Measurements from ENCODE around the gene FGD4.
A peak's percentile ranks its signal among the peaks of the same experiment; 100 is the strongest.

FGD4 gene

GRCh38 chr12:32399370-32400113 is at the start of gene FGD4:
Gene FGD4, plus strand, starts transcription at chr12:32399558.
- DNase-seq = peak; percentile 71

DNA sequence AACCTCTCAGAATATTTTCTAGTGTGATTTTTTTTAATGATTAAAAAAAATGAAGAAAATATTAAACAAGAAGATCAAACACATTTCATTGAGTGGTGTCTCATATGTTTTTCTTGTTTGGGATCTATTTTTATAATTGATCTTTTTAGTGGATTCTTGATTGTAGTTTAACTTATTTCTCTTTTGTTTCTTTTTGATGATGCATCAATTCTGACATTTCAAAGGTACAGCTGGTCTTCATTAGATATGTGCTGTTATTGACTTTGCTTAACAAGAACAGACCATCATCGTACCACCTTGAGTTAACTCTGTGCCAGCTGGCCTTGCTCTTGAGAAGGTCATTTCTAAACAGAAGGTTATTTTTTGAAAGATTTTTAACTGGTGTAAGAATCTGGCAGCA is 45.8 kb upstream of the FGD4 start:
- DNase-seq = no peak

GRCh38 chr12:32357601-32358249 is 41.6 kb upstream of the FGD4 start:
- no peak for DNase-seq

DNA sequence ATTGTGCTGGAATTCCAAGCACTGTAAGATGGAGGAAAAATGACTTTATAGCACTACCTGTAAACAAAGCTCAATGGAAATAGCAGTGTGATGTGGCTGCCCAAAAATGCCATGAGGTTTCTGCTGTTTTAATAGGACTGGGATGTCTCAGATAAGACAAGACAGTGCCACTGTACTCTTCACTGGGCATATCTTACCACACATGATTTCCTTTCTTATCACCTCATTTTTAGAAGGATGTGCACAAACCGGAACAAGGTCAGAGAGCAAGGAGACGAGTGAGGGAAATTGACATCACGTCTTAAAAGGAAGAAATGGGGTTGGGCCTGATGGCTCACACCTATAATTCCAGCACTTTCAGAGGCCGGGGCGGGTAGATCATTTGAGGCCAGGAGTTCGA is 38.4 kb upstream of the FGD4 start:
- no peak for DNase-seq

DNA sequence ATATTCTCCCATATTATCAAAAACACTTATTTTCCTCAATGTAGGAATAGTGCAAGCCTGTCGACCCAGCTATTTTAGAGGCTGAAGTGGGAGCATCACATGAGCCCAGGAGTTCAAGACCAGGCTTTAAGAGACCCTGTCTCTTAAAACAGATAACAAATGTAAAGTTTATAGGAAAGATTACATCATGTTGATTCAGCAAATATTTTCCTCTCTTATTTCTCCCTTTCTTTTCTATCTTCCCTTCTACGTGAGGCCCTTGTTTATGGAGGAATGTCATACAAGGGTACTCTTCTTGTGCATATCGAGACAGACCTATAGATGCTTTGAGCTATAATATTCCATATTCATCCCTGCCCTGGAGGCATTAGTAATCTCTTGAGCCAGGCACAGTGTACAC is 36.5 kb upstream of the FGD4 start:
- DNase-seq = no peak

GRCh38 chr12:32365473-32366064 is 33.8 kb upstream of the FGD4 start:
- peak; percentile 61 for DNase-seq

DNA sequence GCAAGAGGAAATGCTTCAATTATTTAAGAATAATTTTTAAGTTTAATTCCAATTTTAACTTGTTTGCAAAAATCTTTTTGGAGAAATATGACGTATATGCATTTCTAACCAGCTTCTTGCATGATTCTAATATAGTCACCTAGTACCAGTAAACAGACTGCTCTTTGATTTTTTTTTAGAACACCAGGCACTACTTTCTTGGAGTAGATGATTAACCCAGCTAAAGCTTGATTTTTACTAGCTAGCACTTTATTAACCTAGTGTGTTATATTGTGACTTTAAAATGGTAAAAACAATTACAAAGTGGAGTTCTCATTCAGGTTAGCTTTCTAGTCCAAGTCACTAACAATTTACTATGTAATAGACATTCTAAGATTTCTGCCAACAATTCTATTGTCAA is 32.6 kb upstream of the FGD4 start:
- no peak for DNase-seq

DNA sequence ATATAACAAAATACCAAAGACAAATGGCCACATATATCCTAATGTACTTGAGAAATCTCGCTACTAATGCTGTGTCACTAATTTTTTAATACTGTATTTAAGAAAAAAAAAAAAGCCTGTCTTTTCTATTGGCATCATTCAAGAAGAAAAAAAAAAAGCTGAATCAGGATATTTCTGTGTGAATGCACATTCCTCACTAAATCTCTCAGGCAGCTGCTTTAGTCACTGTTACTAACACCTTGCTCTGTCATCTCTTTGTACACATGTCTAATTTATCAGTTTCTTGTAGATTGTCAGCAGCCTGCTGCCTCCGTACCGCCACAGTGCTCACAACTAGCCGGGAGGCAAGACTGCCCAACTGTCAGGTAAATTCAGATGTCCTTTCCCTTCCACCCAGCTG is 32.0 kb upstream of the FGD4 start:
- DNase-seq = no peak

- DNase-seq = no peak
These were observed 30.2 kb upstream of the FGD4 start for GRCh38 chr12:32369202-32369601.

DNA sequence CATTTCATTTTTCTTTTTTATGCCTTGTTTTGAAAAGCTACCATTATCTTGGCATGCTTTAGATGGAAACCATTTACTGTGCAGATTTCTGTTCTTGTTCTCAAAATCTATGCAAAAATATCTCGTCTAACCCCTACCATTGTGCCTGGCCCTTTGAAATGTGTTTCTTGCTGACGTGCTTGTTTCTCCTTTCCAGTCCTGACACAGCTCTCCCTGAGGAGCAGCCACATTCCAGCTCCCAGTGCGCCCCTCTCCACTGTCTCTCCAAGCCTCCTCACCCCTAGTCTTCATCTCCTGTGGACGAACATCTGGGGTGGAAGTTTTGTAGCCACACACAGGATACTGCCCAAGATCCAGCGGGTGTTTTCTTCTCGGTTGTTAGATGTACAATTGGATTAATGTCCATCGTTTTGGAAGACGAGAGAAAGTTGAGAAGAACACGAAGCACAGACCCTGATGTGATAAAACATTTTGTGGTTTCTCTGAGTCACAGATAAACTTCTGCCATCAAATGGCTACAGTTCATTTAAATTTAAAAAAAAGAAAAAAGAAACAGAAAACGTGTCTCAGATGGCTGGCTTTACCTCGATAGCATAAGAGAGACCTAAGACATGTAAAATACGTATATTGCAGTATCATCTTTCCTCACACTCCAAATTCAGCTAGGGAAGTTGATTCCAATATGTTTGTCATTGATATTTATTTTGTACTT is 21.9 kb upstream of the FGD4 start:
- no peak for DNase-seq

DNA sequence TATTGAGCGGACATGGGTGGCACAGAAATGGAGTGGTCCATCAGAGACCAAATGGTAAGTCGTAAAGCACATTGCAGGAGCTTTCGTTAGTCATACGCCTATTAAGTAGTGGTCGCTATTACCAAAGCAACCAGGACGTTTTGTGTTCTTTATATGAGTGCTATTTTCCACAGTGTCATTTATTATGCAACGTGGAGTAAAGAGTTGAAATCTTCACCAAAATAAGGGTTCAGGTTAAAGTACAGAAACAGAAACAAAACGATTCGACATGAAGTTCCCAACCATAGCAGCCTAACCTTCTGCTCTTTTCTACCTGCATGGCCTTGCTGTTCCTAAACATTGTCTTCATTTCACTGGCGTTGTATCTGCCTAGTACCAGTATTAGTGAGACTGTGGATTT is 20.1 kb upstream of the FGD4 start:
- no peak for DNase-seq

GRCh38 chr12:32379667-32380066 is 19.7 kb upstream of the FGD4 start:
- DNase-seq = no peak

- DNase-seq = no peak
These were observed 17.1 kb upstream of the FGD4 start for GRCh38 chr12:32382226-32382625.

DNA sequence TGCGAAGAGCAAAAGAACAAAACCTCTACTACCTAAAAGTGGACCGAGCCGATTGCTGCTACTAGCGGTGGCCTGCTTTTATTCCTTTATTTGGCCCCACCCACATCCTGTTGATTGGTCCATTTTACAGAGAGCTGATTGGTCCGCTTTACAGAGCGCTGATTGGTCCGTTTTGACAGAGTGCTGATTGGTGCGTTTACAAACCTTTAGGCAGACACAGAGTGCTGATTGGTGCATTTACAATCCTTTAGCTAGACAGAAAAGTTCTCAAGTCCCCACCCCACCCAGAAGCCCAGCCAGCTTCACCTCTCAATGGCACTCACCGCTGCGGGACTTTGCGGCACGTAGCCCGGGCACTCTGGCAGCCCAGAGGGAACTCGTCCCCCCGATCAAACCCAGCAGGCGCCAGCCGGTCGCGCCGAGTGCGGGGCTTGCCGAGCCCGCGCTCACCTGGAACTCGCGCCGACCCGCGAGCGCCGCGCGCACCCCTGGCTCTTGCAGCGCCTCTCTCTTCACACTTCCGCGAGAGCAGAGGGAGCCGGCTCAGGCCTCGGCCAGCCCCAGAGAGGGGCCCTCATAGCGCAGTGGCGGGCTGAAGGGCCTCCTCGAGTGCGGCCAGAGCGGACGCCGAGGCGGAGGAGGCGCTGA is 8.7 kb upstream of the FGD4 start:
- DNase-seq = peak; percentile 64

- no peak for DNase-seq
These were observed 4.3 kb upstream of the FGD4 start for GRCh38 chr12:32395026-32395425.

GRCh38 chr12:32397696-32398095 is 1.7 kb upstream of the FGD4 start:
- no peak for DNase-seq

GRCh38 chr12:32398181-32398580 is 1.2 kb upstream of the FGD4 start:
- DNase-seq = no peak

- DNase-seq = no peak
These were observed 465 bp upstream of the FGD4 start for GRCh38 chr12:32398816-32399369.

GRCh38 chr12:32400114-32400672 is 835 bp downstream of the FGD4 start:
- DNase-seq = no peak

DNA sequence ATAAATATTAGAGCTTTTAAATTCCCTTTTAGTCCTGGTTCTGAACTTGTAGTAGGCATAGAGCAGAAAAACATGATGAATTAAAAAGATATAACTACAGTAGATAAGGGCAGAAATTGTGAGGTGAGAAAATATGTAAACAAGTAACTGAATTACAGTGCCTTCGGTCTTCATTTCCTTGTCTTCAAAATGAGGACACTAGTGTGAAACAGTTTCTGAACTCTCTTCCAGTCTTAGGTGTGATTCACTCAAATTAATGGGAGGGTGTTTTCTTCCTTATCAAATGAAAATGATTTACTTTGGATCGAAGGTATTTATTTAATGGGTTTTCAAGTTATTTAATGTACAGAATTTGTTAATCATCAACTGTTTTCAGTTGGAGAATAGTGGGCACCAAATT is 1.5 kb downstream of the FGD4 start:
- no peak for DNase-seq

- DNase-seq = no peak
These were observed 2.8 kb downstream of the FGD4 start for GRCh38 chr12:32402170-32402569.

DNA sequence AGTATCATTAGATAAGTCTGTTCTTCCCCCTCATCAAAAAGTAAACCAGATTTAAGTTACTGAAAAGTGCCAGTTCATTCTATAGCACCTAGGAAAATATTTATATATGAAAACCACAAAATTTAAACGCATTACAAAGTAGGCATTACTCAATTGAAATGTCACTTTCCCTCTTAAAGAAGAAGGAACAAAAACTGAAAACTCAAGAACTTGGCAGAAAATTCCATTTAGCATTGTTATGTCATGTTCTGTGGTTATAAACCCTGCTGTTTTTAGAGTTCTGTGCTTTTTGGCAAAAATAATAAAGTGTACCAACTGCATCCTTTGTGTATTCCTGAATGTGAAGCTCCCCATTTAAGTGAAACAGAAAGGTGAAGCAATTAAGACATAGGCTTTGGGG is 3.6 kb downstream of the FGD4 start:
- no peak for DNase-seq

- no peak for DNase-seq
These were observed 8.4 kb downstream of the FGD4 start for GRCh38 chr12:32407795-32408194.
